ENCODE data around the gene TRDMT1.

Gene TRDMT1

GRCh38 chr10:17169803-17170202, 31.7 kb downstream of the TRDMT1 start:
- no peak for DNase-seq

- no peak for DNase-seq
Measured at GRCh38 chr10:17166699-17167098, 34.8 kb downstream of the TRDMT1 start.

- DNase-seq, result no peak
Measured at GRCh38 chr10:17162828-17163227, 38.6 kb downstream of the TRDMT1 start.

DNA sequence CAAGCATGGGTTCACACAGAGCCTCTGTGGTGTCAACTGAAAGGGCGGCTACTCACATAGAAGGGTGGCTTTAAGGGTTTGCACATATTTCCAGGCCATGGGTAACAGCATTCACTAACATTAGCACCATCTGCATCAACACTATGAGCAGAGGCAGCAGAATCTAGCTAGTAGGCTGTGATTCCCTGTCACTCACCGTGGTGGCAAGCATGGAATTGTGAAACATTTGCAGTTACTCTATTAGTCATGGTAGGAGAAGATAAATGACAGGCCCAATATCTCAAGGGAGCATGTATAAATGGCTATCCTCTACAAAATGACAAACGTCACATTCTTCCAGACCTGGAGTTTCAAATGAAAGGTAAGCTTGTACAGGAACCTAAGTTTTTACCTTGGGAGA, 39.7 kb downstream of the TRDMT1 start:
- no peak for DNase-seq

GRCh38 chr10:17157024-17157423, 44.4 kb downstream of the TRDMT1 start:
- no peak for DNase-seq

DNA sequence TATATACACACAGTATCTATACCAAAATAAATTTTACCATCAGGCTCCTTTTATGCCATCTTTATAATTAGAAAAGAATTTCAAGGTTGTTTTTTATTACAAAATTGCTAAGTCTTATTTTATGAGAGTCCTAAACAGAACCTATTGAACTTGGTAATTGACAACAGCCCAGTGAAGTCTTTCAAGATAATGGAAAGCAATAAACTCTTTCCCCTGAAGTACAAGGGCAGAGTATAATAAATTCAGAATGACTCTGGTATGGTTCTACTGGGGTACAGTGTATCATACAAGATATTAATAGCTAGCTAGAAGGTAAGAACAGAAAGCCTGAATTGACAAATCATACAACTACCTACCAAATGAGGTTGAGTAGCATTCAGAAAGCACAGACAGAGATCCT, 45.6 kb downstream of the TRDMT1 start:
- DNase-seq, result no peak

DNA sequence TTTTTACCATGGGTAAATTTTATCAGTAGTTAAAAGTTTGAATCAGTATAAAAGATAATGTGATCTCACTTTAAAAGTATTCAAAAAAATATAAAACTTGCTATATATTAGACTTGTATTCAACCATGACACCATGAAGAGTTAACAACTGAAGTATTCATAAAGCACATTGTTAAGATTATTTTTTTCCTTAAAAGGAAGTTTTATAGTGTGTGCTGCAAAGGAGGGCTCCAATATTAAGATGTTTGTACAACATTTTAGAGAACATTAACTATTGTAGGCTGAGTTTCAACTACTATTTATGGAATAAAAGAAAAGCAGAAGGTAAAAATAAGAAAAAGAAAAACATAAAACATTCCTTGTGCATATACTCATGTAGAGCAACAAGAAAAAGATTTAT, 47.4 kb downstream of the TRDMT1 start:
- no peak for DNase-seq

DNA sequence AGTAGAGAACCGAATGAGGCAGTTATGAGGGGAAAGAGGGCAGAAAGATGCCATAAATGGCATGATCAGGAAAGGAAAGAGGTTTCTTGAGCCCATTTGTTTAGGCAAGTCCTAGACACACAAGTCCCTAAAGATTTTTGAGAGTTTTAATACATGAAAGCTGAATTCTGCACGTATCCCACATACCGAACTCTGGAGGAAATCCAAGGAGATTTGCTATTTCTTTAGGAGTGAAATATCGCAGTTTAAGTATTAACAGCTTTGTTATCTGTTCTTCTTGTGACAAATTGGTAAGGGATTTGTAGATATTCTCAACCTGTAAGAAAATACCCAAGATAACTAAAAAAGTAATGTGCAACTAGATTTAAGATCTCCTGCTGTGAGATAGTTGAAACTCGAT, 48.2 kb downstream of the TRDMT1 start:
- DNase-seq, result no peak

DNA sequence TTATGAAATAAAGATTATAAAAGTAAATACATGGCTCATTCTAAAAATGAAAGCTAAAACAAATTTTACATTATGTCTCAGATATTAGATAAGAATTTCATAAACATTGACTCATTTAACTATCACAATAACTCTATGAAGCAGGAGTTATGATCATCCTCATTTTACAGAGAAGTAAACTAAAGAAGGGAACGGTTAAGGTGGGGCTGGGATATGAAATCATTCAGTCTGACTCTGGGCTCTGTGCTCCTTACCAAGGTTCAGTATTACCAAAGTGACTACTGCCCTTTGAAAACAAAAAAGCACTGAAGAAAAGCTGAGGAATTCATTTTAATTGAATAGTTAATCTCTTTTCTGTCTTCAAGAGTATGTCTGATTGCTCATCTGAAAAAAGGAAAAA, 49.8 kb downstream of the TRDMT1 start:
- no peak for DNase-seq

- no peak for DNase-seq
Measured at GRCh38 chr10:17147884-17148489, 53.5 kb downstream of the TRDMT1 start.

- no peak for DNase-seq
Measured at GRCh38 chr10:17146892-17147291, 54.6 kb downstream of the TRDMT1 start.

DNA sequence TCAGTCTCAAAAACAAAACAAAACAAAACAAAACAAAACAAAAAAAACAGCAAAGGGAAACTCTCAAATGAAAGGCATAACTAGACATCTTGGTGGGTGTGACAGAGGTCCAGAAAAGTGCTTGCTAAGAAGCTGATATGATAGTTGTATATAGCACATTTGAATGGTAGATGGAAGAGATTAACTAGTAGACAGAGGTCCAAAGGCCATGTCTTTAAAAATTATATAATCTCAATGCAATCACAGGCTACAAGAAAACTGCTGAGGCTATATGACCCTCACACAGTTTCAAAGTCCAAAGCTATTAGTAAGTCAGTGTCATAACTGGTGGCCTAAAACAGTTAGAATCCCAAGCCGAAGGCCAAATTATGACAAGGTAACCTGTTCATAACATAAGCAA, 56.2 kb downstream of the TRDMT1 start:
- DNase-seq, result no peak

- no peak for DNase-seq
Measured at GRCh38 chr10:17144757-17145156, 56.7 kb downstream of the TRDMT1 start.

DNA sequence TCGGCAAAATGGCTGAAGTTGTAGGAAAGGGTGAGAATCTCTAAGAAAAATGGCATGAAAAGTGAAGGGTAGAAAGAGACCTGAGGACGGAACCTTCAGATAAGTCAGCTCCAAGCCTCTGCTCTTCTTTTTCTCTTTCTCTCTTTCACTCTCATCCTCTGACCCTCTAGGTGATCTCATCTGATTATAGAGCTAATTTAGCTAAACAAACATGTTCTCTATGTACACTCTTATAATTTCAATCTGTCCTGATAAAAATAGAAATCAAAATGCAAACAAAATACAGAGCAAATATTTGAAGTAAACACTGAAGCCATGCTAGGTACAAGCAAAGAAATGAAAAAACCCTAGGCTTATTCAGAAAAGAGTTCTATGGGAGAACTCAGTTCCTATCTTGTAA, 57.4 kb downstream of the TRDMT1 start:
- DNase-seq, result no peak

- DNase-seq, result no peak
Measured at GRCh38 chr10:17143055-17143690, 58.3 kb downstream of the TRDMT1 start.

- DNase-seq, result no peak
Measured at GRCh38 chr10:17141504-17142229, 59.8 kb downstream of the TRDMT1 start.

- no peak for DNase-seq
Measured at GRCh38 chr10:17140386-17140761, 61.1 kb downstream of the TRDMT1 start.

DNA sequence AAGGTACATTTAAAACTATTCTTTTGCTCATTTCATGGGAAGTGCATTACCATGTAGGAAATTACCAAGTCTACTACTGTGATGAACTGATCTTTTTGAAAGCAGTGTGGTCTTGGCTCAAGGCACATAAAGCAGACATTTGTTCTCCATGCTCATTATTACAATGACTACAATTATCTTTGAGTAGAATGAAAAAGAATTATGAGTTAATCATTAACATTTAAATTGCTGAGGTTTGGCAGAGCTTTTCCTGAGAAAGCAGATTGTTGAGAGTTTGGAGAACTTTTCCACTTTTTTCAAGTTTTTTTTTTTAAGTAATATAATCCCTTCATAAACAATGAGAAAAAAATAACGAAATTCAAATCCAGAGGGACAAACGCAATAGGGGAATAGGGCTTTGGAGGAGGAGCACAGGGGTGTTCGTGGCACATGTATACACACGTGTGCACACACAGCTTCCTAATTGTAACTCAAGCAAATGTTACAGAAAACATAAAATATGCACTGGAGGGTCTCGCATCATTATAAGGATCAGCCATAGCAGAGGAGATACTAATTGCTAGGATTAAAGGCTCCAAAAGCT, 62.9 kb downstream of the TRDMT1 start:
- DNase-seq, result no peak

DNA sequence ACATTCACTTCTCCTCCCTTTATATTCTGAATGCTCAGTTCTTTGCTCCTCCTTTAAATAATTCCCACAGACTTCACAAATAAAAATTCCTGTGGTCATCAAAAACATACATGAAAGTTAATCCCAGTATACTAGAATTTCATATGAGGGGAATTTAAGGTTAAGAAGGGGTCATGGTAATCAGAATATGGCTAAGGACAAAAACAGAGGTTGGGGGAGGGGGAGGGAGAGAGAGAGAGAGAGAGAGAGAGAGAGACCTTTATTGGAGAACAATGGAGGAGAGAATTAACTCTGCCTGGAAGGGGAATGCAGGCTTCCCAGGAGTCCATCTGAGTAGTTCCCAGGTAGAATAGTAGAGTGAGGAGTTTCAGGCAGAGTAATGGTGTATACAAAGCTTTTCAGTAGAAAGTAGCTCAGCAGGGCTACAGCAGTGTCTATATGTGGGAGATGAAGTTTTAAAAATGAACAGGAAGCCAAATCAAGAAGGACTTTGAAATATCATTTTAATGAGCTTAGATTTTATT, 66.7 kb downstream of the TRDMT1 start:
- no peak for DNase-seq

- no peak for DNase-seq
Measured at GRCh38 chr10:17134282-17134681, 67.2 kb downstream of the TRDMT1 start.

GRCh38 chr10:17129741-17130140, 71.7 kb downstream of the TRDMT1 start, which contains the start of gene CUBN:
TSS of gene CUBN (minus strand) at chr10:17129811. CDS start at chr10:17129765, 46 bp downstream.
- no peak for DNase-seq

DNA sequence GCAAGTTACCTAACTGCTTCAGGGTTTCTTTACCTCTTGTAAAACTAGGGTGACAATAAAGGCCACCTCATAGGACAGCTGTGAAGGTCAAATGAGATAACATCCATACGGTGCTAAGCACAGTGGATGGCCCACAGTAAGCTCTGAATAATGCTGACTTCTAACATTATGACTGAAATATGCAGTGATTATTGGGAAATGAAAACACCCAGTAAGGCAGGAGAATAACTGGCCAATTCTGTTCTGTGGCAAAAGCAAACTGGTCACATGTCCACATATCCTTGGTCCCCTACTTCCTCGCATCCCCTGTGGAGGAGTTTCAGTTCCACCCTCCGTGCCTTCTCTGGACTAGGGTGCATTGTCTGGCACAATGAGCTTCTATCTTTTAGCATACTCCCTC, 73.2 kb downstream of the TRDMT1 start:
- DNase-seq, result no peak

DNA sequence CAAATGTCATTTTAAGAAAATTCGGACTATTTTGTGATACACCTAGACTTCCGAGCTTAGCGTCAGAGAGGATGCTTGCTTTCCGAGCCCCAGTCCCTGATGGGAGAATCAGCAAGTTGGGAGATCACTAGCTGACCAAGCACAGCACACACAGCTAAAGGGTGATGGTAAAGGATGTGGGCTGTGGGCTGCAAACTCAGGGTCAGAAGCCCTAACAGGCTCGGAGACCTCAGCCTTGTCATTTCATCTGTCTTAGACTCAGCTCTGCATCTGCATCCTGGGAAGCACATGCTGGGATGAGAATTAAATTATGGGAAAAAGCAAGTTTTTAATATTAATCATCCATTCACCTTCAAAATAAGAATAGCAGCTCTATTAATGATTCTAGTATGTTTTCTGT, 75.1 kb downstream of the TRDMT1 start:
- DNase-seq, result no peak

Measured in left hindlimb (tissue), 1 donor.